Muscle of back (tissue), 13 donors: ENCODE data around the gene MRPS25. TPM values are rescaled to one million over a fixed set of nuclear protein-coding genes. Genes with fewer than 3 reads are reported as not detected.

Source experiments
- DNase-seq, 3 donors: peaks; one replicate each; pipeline versions ENCODE4 v3.0.0 to v3.0.0-alpha.2; 2013
- long read RNA-seq, 9 donors: transcript quantifications; one replicate each; lab custom pipeline, GENCODE V29; 2026
- polyA plus RNA-seq, 10 donors: library from polyadenylated mRNA; unstranded; fragments of 120-200 nt; gene quantifications; one replicate each; pipeline ENCODE4 v1.2.1, GENCODE V29; 2013; ENCODE audit not compliant: insufficient read length in 10 of 10

MRPS25 gene
- polyA plus RNA-seq = 10 to 100 TPM; 34.6 to 61.7 (median 42.8) TPM
- long read RNA-seq, donor 1, full-length matches to known transcripts = 19 of 19 reads
- long read RNA-seq, donor 1, partial matches to known transcripts = 0 of 19 reads
- long read RNA-seq, donor 1, other reads (novel, unspliced or antisense) = 0 of 19 reads
- long read RNA-seq, donor 2, full-length matches to known transcripts = 19 of 19 reads
- long read RNA-seq, donor 2, partial matches to known transcripts = 0 of 19 reads
- long read RNA-seq, donor 2, other reads (novel, unspliced or antisense) = 0 of 19 reads
- long read RNA-seq, donor 3 = 0 reads
- long read RNA-seq, donor 4, full-length matches to known transcripts = 15 of 15 reads
- long read RNA-seq, donor 4, partial matches to known transcripts = 0 of 15 reads
- long read RNA-seq, donor 4, other reads (novel, unspliced or antisense) = 0 of 15 reads
- long read RNA-seq, donor 5, full-length matches to known transcripts = 20 of 20 reads
- long read RNA-seq, donor 5, partial matches to known transcripts = 0 of 20 reads
- long read RNA-seq, donor 5, other reads (novel, unspliced or antisense) = 0 of 20 reads
- long read RNA-seq, donor 6, full-length matches to known transcripts = 19 of 24 reads
- long read RNA-seq, donor 6, partial matches to known transcripts = 5 of 24 reads
- long read RNA-seq, donor 6, other reads (novel, unspliced or antisense) = 0 of 24 reads
- long read RNA-seq, donor 7, full-length matches to known transcripts = 17 of 17 reads
- long read RNA-seq, donor 7, partial matches to known transcripts = 0 of 17 reads
- long read RNA-seq, donor 7, other reads (novel, unspliced or antisense) = 0 of 17 reads
- long read RNA-seq, donor 8, full-length matches to known transcripts = 13 of 21 reads
- long read RNA-seq, donor 8, partial matches to known transcripts = 8 of 21 reads
- long read RNA-seq, donor 8, other reads (novel, unspliced or antisense) = 0 of 21 reads
- long read RNA-seq, donor 9 = 0 reads

GRCh38 chr3:15064835-15065549, at the start of gene MRPS25:
TSS of gene MRPS25 (minus strand) at chr3:15065315. CDS start at chr3:15065194, 121 bp downstream.
- peak; percentile 86 to 97 (median 93) for DNase-seq

GRCh38 chr3:15113884-15114283, 48.8 kb upstream of the MRPS25 start:
- no peak for DNase-seq

- DNase-seq = no peak
Measured at GRCh38 chr3:15113471-15113870, 48.4 kb upstream of the MRPS25 start.

GRCh38 chr3:15112011-15112410, 46.9 kb upstream of the MRPS25 start:
- DNase-seq = no peak

- DNase-seq = no peak
Measured at GRCh38 chr3:15110206-15110605, 45.1 kb upstream of the MRPS25 start.

- DNase-seq = no peak
Measured at GRCh38 chr3:15108869-15109268, 43.8 kb upstream of the MRPS25 start.

GRCh38 chr3:15108082-15108545, 43.0 kb upstream of the MRPS25 start:
- peak in 2 of 3 donors; percentile 72 to 79 for DNase-seq

GRCh38 chr3:15107075-15107947, 42.2 kb upstream of the MRPS25 start:
- DNase-seq = no peak

- peak in 1 of 3 donors; percentile 24 for DNase-seq
Measured at GRCh38 chr3:15102836-15103235, 37.7 kb upstream of the MRPS25 start.

- DNase-seq = peak in 2 of 3 donors; percentile 48 to 51
Measured at GRCh38 chr3:15102256-15102655, 37.1 kb upstream of the MRPS25 start.

- DNase-seq = no peak
Measured at GRCh38 chr3:15099364-15100098, 34.4 kb upstream of the MRPS25 start.

GRCh38 chr3:15098503-15099363, 33.6 kb upstream of the MRPS25 start, which contains the start of gene RBSN:
TSS of gene RBSN (minus strand) at chr3:15099148. CDS start at chr3:15096120, 3,028 bp downstream.
- DNase-seq = peak; percentile 95 to 98 (median 96)

- DNase-seq = peak in 1 of 3 donors; percentile 19
Measured at GRCh38 chr3:15097891-15098290, 32.8 kb upstream of the MRPS25 start.

GRCh38 chr3:15096046-15096445, 30.9 kb upstream of the MRPS25 start:
- DNase-seq = no peak

GRCh38 chr3:15094187-15094875, 29.2 kb upstream of the MRPS25 start:
- no peak for DNase-seq

GRCh38 chr3:15092686-15093085, 27.6 kb upstream of the MRPS25 start:
- no peak for DNase-seq

- no peak for DNase-seq
Measured at GRCh38 chr3:15091575-15091974, 26.5 kb upstream of the MRPS25 start.

GRCh38 chr3:15089201-15089600, 24.1 kb upstream of the MRPS25 start:
- DNase-seq = no peak
